A673 (cell line): Measurements from ENCODE around the gene RPL19. TPM values are rescaled to one million over a fixed set of nuclear protein-coding genes. Genes with fewer than 3 reads are reported as not detected.

Experiments
- BruUV-seq: library from RNA; stranded (reverse); fragments of 400-500 nt; replicated peaks from 2 replicates; lab custom pipeline; 2021; lab: Mats Ljungman, UMichigan
- CTCF ChIA-PET: fragments of 300-600 bp; sonication (Branson Sonifier 250); formaldehyde crosslinking; loops from one replicate; lab custom pipeline; 2022; ENCODE audit warnings: antibody characterized with exemption; lab: Charles Lee
- POLR2A ChIA-PET: fragments of 300-600 bp; sonication (Branson Sonifier 250); formaldehyde crosslinking; loops from one replicate; lab custom pipeline; 2022; ENCODE audit warnings: antibody characterized with exemption; ENCODE audit not compliant: low non-redundant PET; lab: Charles Lee
- DNase-seq: peaks from one replicate; pipeline ENCODE4 v3.0.0-alpha.2; 2015; ENCODE audit warnings: low spot score
- H3K27ac ChIP-seq: fragments of 200-600 bp; sonication (generic); 2 replicates; pipeline ENCODE4 v1.5.1; 2016; ENCODE audit warnings: mixed run types, low read depth, mild to moderate bottlenecking, mixed read lengths, antibody characterized with exemption, low read length; ENCODE audit not compliant: poor library complexity, severe bottlenecking
- H3K27me3 ChIP-seq: fragments of 200-600 bp; sonication (generic); replicated peaks from 2 replicates; pipeline ENCODE4 v1.6.1; 2017; ENCODE audit warnings: mixed run types, low read depth, mild to moderate bottlenecking, mixed read lengths, antibody characterized with exemption, low read length; ENCODE audit not compliant: insufficient read depth, poor library complexity
- H3K36me3 ChIP-seq: fragments of 200-600 bp; sonication (generic); 2 replicates; pipeline ENCODE4 v1.6.1; 2016; ENCODE audit warnings: mixed run types, mild to moderate bottlenecking, mixed read lengths, antibody characterized with exemption, low read length; ENCODE audit not compliant: insufficient read depth, poor library complexity, severe bottlenecking
- H3K4me1 ChIP-seq: fragments of 200-600 bp; sonication (generic); 2 replicates; pipeline ENCODE4 v1.6.1; 2017; ENCODE audit warnings: mixed run types, mild to moderate bottlenecking, mixed read lengths, antibody characterized with exemption, low read length; ENCODE audit not compliant: insufficient read depth, poor library complexity, severe bottlenecking
- H3K4me3 ChIP-seq: fragments of 200-600 bp; sonication (generic); 2 replicates; pipeline ENCODE4 v1.5.1; 2016; ENCODE audit warnings: low read depth, mixed run types, mild to moderate bottlenecking, mixed read lengths, low read length; ENCODE audit not compliant: poor library complexity, severe bottlenecking
- H3K9me3 ChIP-seq: fragments of 200-600 bp; sonication (generic); 2 replicates; pipeline ENCODE4 v1.6.1; 2016; ENCODE audit warnings: mixed run types, low read depth, mild to moderate bottlenecking, mixed read lengths, antibody characterized with exemption, low read length; ENCODE audit not compliant: poor library complexity, severe bottlenecking
- EZH2 ChIP-seq: fragments of 200-600 bp; sonication (generic); IDR thresholded peaks from 2 replicates; pipeline ENCODE4 v1.6.1; 2017; ENCODE audit warnings: borderline replicate concordance, low read depth, mild to moderate bottlenecking, mixed read lengths, antibody characterized with exemption, low read length; ENCODE audit not compliant: poor library complexity, severe bottlenecking
- intact Hi-C: fragments of 100-400 bp; cut with micrococcal nuclease; formaldehyde crosslinking; loops from one replicate; pipeline ENCODE4 v1.10.0; 2022; ENCODE audit not compliant: unreplicated experiment
- total RNA-seq: library from RNA; stranded (reverse); gene quantifications from 2 replicates; pipeline ENCODE4 v1.2.3, GENCODE V29; 2021
- TF ChIP-seq, protein P1 (sequence below): fragments of 300-800, 200-600 bp; sonication (generic); conservative IDR thresholded peaks from 2 replicates; pipeline ENCODE4 v1.5.1; 2017; ENCODE audit warnings: low read depth, mild to moderate bottlenecking, antibody characterized with exemption, low read length, moderate library complexity, mixed read lengths

Gene RPL19
- total RNA-seq, 1 experiment from 2014 or later: 950 TPM

DNA sequence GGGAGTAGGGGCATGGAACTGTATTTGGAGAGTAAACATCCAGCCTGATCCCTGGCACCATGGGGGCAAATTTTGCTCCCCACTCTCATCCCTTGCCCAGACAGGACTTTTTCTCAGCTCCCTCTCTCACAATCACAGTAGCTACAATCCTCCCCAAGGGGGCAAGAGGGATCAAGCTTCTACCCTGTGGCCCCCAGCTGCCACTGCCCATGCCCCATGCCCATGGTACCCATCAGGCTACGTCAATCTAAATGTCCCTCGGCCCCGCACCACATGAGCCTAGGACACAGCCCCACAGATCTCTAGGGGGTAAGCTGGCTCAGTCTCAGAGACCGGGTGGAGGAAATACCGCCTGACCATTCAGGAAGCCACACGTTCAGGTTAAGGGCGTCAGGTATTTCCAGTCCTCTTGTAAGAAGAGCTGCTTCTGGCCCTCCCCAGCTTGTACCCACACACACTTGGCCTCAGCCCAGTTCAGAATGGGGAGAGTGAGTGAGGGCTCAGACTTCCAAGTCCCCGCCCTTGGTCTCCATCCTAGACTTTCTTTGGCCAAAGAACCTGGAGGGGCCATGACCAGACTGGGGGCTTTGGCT, 4.4 kb upstream of the RPL19 start:
- no TSS peak for BruUV-seq
- intact Hi-C loops: loop anchor here (5.0 kb wide), 1 partner anchor 42 kb away; no protein-coding TSS in a partner anchor
- Histone ChIP-seq H3K36me3 (peaks cover 3% of the 10 kb centered on the region), H3K27me3 (no peaks in the 10 kb centered on the region), H3K9me3 (no peaks in the 10 kb centered on the region), H3K4me3 (peak overlapping the region; percentile 70), H3K4me1 (peaks cover 22% of the 10 kb centered on the region), H3K27ac (no peak overlapping the region)
- POLR2A ChIA-PET: no interaction called here
- CTCF ChIA-PET: interaction anchor here (0.5 to 1.3 kb wide), 3 partner anchors 27 to 157 kb away, joined by 3 to 12 read pairs (median 6); no protein-coding TSS in a partner anchor
- no peak for DNase-seq
- no peak for TF ChIP-seq EZH2
- TF ChIP-seq, protein P1, sequence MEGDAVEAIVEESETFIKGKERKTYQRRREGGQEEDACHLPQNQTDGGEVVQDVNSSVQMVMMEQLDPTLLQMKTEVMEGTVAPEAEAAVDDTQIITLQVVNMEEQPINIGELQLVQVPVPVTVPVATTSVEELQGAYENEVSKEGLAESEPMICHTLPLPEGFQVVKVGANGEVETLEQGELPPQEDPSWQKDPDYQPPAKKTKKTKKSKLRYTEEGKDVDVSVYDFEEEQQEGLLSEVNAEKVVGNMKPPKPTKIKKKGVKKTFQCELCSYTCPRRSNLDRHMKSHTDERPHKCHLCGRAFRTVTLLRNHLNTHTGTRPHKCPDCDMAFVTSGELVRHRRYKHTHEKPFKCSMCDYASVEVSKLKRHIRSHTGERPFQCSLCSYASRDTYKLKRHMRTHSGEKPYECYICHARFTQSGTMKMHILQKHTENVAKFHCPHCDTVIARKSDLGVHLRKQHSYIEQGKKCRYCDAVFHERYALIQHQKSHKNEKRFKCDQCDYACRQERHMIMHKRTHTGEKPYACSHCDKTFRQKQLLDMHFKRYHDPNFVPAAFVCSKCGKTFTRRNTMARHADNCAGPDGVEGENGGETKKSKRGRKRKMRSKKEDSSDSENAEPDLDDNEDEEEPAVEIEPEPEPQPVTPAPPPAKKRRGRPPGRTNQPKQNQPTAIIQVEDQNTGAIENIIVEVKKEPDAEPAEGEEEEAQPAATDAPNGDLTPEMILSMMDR: no peak

DNA sequence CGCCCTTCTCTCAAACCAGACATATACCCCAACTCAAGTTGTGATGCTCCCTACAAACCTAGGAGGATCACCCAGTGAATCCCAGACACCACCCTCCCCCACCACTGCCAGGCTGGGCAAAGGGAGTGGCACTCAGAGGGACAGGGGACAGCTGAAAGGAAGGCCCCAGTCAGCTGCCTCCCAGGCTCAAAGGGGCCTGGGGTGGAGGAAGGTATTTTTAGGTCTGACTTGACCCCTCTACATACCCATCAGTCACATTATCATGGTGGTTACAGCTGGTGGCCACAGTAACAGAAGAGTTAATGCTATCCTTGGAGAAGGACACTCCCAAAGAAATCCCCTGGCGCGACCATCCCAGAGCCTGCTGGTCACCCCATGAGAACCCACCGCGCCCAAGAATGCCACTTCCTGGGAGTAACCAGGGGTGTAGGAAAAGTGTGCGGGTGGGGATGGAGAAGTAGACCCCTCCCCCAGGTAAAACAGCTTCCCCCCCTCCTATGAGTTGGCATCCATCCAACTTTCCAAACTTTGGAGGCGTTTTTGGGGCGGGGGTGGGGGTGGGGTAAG, 3.8 kb upstream of the RPL19 start:
- no peaks in the 10 kb centered on the region for H3K9me3 ChIP-seq
- ChIA-PET CTCF (interaction anchor here (0.7 kb wide), 1 partner anchor 156 kb away, joined by 3 read pairs; no protein-coding TSS in a partner anchor), POLR2A (no interaction called here)
- intact Hi-C loops: loop anchor here (5.0 kb wide), 1 partner anchor 41 kb away; no protein-coding TSS in a partner anchor
- BruUV-seq: no TSS peak
- TF ChIP-seq, protein P1: no peak
- TF ChIP-seq EZH2: no peak
- peaks cover 28% of the 10 kb centered on the region for H3K4me1 ChIP-seq
- H3K36me3 ChIP-seq: peaks cover 3% of the 10 kb centered on the region
- no peak for DNase-seq
- no peak overlapping the region for H3K27ac ChIP-seq
- H3K27me3 ChIP-seq: no peaks in the 10 kb centered on the region
- H3K4me3 ChIP-seq: peak overlapping the region; percentile 70

DNA sequence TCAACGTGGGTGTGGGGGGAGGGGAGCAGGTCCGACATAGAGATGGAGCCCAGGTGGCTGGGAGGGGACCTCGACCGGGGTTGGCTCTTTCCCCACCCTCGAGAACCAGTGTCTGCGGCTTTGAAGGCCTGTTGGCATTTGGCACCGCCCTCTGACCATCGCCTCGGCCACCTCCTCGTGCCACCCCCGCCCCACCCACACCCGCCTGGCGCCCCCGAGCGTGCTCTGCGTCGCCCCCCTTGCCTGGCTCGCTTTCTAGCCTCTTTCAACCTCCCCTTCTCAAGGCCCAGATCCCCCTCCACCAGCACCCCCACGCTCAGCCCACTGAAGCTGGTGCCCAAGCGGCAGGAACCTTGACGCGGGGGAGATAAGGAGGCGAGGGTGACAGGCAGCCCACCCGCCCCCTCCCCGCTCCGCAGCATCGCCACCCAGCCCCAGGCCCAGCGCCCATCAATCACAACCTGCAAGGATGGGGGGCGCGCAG, 3.2 kb upstream of the RPL19 start:
- H3K27ac ChIP-seq: no peak overlapping the region
- no peak for DNase-seq
- H3K4me3 ChIP-seq: peak overlapping the region; percentile 70
- no peaks in the 10 kb centered on the region for H3K9me3 ChIP-seq
- H3K27me3 ChIP-seq: no peaks in the 10 kb centered on the region
- TF ChIP-seq, protein P1: no peak
- no peak for TF ChIP-seq EZH2
- BruUV-seq: no TSS peak
- intact Hi-C loops: loop anchor here (5.0 kb wide), 1 partner anchor 40 kb away; no protein-coding TSS in a partner anchor
- ChIA-PET POLR2A (no interaction called here), CTCF (no interaction called here)
- H3K4me1 ChIP-seq: peaks cover 32% of the 10 kb centered on the region
- peaks cover 7% of the 10 kb centered on the region for H3K36me3 ChIP-seq
